Right renal cortex interstitium (tissue), 3 donors: ENCODE results near the gene STX1B. TPM values are rescaled to one million over a fixed set of nuclear protein-coding genes. Genes with fewer than 3 reads are reported as not detected.
"Not testable (repeated sequence)": the region's sequence is repeated elsewhere in the genome, so short reads cannot be mapped to it uniquely, and the experiment has no call there.

Source experiments
- DNase-seq, 3 donors: peaks; one replicate each; pipeline ENCODE4 v3.0.0-alpha.2; 2013; ENCODE audit warnings: low read depth in 3 of 3, low spot score in 2 of 3
- polyA plus RNA-seq, 3 donors: library from polyadenylated mRNA; unstranded; fragments of 120-200 nt; gene quantifications; one replicate each; pipeline ENCODE4 v1.2.1, GENCODE V29; 2013; ENCODE audit not compliant: insufficient read length in 3 of 3

The STX1B gene
- polyA plus RNA-seq = 1 to 10 TPM in 2 of 3 donors, under 1 TPM in 1; 0.89 to 1.3 (median 1.0) TPM

DNA sequence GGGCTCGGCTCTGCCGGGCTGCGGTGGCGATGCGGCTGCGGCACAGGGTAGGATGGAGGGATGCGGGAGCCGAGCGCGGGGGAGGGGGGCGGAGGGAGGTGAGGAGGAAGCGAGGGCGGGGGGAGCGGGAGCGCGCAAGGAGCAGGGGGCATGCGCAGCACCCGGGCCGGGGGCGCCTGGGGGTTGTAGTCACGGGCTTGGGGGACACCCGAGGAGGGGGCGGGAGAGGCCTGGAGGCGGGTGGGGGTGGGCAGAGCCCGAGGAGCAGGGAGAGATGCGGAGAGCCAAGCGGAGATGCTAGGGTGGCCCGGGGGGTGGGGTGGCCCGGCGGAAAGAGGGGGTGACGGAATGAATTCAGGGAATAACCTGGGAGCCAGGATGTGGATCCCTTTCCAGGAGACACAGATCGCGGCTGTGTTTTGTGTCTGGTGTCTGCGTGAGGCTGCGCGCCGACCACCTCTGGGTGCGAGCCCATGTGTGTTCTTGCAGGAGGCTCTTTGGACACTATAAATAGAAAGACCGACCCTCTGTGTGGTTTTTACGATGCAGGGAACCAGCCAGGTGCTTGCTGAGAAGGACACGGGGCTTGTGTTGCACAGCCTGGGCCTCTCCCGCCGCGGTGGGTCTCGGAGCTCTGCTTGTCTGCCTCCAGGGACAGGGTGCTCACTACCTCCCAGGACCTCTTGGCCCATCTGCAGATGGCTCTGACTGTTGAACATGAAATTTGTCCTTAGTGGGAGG is at the start of gene STX1B:
STX1B (minus strand) TSS at position 54 of the 741 bp plus-strand sequence. CDS start 242 bp downstream, outside the sequence.
- peak in 1 of 3 donors; percentile 35 for DNase-seq

DNA sequence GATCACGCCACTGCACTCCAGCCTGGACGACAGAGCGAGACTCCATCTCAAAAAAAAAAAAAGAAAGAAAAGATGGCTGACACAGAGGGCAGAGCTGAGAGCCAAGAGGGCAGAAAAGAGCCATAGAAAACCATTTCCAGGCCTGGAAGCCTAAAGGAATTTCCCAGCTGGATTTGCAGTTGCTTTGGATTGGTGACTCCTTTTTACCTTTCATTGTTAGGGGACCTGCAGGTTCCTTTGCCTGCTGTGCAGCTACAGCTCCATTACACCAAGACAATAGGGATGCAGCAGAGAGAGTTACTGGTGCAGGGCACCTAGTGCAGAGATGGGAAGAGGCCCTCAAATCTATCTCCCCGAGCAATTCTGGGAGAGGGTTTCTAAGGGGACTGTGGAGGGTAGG is 45.2 kb upstream of the STX1B start:
- no peak for DNase-seq

DNA sequence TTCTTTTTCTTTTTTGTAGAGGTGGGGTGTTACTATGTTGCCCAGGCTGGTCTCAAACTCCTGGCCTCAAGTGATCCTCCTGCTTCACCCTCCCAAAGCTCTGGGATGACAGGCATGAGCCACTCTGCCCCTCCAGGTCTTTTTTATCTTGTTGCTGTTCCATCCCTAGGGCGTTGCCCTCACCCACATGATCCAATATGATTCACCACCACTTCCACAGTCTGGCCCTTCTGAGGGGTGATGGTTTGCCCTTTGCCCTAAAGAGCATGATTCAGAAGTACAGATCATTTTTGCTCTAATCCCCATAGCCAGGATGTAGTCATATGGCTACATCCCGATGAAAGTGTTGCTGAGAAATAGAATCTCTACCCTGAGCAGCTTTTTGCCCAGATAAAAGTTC is 41.7 kb upstream of the STX1B start:
- no peak for DNase-seq

DNA sequence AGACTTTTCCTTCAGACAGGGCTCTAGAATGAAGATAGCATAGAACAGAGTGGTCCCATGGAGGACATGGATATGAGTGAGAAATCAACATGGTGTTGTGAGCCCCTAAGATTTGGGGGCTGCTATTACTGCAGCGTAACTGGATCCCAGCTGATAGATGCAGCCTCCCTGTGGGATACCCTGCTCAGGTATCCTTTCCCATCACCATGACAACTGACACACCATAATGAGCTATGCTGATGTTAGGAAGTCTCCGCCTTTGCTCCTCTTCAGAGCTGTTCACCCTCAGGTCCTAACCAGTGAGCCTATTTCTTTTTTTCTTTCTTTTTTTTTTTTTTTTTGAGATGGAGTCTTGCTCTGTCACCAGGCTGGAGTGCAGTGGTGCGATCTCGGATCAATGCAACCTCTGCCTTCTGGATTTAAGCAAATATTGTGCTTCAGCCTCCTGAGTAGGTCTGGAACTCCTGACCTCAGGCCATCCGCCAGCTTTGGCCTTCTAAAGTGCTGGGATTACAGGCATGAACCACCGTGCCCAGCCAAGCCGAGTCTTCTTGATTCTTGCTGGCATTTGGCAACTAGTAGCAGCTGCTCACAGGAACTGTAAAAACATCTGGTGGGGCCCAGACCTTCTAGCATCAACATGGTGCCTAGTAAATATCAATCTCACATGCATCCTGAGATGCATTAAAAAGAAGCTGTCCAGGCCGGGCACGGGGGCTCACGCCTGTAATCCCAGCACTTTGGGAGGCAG is 40.0 kb upstream of the STX1B start:
- DNase-seq = no peak

DNA sequence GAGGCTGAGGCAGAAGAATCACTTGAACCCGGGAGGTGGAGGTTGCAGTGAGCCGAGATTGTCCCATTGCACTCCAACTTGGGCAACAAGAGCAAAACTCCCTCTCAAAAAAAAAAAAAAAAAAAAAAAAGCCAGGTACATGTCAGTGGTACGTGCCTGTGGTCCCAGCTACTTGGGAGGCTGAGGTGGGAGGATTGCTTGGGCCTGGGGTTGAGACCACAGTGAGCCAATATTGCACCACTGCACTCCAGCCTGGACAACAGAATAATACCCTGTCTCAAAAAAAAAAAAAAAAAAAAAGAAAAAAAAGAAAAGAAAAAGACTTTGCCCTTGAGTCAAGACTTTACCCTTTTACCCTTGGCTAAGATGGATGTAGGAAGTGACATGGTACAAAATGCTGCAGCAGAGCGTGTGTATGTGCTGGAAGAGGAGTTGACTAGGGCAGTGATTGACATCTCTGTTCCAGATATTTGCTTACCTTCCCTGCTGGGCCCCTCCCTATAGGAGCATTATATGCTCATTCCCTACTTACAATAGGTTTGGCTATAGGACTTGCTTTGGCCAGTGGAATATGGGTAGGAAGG is 33.6 kb upstream of the STX1B start:
- DNase-seq = no peak

DNA sequence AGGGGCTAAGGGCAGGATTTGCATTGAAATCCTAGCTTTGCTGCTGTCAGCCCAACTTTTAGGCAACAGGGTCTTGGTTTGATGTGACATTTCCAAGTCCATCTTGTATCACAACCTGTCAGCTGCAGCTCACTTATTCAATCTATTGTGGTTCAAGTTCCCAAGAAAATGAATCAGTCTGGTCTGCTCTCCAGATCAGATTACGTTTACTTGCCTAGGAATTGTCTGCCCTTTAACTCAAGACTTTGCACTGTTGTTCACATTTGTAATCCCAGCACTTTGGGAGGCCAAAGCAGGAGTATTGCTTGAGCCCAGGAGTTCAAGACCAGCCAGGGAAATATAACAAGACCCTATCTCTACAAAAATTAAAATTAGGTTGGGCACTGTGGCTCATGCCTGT is 32.9 kb upstream of the STX1B start:
- no peak for DNase-seq

DNA sequence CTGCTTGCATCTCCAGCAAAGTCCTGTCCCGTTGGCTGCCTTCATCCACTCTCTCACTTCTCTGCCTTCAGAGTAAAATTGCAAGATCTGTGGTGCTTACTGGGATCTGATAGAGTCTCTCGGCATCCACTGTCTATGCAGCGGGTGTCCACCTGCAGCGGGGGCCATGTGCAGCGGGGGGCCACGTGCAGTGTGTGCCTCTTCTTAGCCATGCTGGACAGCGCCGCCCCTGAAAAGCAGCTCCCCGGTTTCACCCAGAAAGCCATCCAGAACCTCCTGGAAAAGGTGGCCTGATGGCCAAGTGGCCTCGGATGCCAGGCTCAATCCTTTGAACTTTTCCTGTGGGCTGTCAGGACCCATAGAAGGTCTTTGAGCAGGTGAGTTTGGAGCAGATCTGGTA is 32.4 kb upstream of the STX1B start:
- DNase-seq = no peak

DNA sequence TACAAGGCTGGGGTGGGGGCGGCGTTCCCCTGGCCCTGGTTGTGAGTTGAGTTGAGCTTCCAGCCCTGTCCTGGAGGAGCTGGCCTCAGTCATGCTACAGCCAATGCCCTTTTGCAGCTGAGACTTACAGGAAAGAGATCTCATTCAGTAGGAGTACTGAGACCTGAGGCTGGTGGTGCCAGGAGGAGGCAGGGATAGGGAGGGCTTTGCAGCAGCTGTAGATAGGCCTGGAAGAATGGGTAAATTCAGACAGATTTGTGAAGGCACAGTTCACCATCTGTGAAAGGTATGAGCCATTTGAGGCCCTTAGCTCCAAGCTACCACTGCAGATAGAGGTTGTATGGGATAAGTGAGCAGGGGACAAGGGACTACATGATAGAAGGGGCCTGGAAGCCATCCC is 28.6 kb upstream of the STX1B start:
- DNase-seq = no peak

DNA sequence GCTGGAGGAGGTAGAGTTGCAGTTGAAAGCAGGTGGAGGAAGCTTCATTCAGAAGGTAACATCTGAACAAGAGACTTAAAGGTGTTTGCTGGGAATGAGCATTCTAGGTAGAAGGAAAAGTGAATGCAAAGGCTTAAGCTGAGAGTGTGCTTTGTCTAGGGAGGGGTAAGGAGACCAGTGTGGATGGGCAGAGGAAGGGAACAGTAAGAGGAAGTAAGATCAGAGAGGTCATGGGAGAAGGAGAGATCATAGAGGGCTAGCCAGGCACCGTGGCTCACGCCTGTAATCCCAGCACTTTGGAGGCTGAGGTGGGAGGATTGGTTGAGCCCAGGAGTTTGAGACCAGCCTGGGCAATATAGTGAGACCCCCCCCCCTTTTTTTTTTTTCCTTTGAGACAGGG is 26.3 kb upstream of the STX1B start:
- no peak for DNase-seq

DNA sequence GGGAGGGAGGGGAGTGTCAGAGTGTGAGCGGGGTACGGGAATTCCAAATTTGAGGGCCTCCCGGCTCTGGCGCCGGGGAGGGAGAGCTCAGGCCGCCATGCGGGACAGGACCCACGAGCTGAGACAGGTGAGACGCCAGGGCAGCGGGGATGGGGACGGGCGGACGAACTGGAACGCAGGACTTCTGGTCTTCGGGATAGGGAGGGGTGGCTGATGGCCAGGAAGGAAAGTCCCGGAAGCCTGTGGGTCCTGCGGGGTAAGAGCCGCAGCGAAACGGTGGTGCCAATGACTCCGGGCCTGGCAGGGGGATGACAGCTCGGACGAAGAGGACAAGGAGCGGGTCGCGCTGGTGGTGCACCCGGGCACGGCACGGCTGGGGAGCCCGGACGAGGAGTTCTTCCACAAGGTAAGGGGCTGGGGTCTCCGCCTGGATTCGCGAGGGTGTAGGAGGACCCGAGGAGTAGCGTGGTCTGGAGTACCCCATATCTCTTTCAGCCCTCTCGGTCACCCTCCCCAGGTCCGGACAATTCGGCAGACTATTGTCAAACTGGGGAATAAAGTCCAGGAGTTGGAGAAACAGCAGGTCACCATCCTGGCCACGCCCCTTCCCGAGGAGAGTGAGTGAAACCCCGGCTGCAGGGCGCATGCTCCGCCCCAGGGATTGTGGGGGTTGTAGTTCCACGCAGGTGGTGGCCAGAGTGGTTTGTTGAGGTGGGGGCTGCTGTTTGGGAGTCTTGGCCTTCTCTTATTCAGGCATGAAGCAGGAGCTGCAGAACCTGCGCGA is 23.5 kb upstream of the STX1B start:
- peak in 2 of 3 donors; percentile 66 to 73 for DNase-seq

DNA sequence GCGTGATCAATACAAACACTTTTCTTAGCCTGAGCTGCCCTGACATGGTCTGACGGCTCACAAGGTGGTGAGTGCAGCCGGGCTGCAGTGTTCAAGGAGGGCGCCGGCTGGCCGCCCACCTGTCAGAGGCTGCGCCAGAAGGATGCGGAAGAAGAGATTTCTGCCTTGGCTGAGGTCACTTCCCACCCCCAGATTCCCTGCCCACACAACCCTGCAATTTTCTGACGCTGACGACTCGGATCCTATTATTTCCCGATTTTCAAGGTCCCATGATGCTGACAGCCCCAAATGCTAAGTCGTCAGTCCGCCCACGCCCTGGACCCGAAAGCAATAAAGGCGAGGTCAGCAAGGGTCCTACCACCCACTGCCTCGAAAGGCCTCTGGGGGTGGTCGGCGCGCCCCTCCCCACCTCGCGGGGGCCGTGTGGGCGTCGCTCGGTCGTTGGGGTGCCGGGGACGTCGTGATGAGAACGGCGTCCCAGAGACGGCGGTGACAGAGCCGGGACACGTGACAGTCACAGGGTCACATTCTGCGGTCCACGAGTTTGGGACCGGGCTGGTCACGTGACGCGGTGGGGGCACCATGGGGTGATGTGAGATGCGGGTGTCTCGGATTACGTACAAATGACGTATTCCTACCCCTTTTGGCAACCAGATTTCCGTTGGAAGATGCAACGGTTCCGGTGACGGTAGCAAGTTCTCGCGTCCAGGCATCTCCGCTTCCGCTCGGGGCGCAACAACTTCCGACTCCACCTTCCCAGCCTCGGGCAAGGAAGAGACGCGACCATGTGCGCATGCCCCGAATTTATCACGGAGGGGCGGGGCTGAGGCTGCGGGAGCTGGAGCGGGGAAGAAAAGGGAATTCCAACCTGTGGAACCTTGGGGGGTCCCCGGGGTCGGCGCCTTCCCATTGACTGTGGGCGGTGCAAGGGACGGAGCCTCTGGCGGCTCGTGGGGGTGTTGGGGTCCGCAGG is 22.6 kb upstream of the STX1B start, which contains the start of gene STX4:
STX4 (plus strand) TSS at position 823 of the 973 bp plus-strand sequence. CDS start 248 bp downstream, outside the sequence.
- peak; percentile 93 to 96 (median 95) for DNase-seq

DNA sequence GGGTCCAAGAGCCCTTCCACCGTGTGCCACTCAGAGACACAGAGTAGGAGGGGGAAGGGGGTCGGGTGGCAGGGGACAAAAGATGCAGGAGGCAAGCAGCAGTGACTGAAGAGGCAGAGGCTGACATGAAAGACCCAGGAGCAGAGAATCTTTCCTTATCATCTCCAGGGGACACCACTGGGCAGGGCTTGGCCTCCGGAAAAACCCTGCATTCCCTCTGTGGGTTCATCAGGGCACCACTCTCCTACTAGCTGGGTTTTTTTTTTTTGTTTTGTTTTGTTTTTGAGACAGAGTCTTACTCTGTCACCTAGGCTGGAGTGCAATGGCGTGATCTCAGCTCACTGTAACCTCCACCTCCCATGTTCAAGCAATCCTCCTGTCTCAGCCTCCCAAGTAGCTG is 20.8 kb upstream of the STX1B start:
- DNase-seq = no peak

DNA sequence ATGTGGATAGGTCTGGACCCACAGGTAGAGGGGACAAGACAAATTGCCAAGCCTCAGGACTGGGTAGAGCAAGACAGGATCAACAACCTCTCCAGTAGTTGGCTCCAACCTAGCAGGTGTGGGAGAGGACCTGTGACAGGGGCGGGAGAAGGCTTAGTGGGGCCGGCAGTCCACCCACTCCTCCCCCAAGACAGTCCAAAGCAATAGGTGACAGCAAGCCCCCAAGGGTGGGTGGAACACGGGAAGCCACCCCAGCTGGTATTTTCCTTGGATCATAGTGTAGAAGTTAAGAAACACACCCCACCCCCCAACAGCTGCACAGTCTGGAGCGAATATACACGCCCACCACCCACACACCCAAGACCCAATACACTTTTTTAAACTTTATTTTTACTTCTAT is 18.8 kb upstream of the STX1B start:
- no peak for DNase-seq

DNA sequence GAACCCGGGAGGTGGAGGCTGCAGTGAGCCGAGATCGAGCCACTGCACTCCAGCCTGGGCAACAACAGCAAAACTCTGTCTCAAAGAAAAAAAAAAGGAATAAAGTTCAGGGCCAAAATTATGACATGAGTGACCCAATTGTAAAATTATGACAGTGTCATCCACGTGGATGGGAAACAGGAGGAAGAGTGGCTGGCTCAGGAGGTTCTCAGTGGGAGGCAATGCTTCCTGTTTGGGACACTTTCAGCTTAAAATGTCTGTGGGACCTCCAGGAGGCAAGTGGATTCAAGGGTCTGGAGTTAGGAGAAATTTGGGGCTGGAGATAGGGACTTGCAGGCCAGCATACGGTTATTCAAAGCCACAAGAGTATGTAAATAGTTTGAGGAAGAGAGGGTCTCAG is 14.9 kb upstream of the STX1B start:
- no peak for DNase-seq

DNA sequence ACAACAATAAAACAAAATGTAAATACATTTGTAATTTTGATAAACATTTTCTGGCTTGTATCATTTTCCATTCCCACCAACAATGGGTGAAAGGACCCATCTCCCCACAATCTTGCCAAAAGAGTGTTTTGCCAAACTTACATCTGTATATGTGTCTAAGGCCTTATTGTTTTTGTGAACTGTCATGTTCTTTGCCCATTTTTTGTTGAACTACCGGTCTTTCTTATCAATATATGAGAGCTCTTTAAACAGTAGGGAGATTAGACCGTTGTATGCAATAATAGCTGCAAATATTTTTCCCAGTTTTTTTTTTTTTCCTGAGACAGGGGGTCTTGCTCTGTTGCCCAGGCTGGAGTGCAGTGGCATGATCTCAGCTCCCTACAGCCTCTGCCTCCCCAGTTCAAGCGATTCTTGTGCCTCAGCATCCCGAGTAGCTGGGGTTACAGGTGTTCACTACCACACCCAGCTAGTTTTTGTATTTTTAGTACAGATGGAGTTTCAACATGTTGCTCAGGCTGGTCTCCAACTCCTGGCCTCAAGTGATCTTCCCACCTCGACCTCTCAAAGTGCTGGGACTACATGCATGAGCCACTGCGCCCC is 13.3 kb upstream of the STX1B start:
- no peak for DNase-seq

DNA sequence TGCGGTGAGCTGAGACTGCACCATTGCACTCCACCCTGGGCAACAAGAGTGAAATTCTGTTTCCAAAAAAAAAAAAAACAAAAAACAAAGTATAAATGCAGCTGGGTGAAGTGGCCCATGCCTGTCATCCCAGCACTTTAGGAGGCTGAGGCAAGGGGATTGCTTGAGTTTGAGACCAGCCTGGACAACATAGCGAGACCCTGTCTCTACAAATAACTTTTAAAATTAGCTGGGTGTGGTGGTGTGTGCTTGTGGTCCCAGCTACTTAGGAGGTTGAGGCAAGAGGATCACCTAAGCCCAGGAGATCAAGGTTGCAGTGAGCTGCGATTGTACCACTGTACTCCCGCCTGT is 12.8 kb upstream of the STX1B start:
- DNase-seq = no peak

DNA sequence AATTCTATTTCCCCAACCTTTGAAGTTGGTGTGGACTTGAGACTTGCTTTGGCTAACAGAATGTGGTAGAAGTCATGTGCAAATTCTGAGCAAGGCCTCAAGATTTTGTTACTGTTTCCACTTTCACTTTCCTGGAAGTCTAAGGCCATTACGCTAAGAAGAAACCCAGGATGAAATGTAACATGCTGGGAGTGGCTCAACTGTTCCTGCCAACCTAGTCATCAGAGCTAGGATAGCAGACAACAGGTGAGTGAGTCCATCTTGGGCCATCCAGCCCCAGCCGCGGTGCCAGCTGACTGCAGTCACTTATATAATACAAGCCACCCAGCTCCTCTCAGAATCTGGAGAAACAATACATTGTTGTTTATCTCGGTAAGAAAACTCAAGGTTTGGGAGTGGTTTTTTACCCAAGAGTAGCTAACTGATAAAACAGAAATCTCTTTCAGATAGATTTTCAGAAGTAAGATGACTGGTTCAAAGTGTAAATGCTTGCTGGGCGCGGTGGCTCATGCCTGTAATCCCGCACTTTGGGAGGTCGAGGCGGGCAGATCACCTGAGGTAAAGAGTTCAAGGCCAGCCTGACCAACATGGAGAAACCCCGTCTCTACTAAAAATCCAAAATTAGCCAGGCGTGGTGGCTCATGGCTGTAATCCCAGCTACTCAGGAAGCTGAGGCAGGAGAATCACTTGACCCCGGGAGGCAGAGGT is 12.3 kb upstream of the STX1B start:
- no peak for DNase-seq

DNA sequence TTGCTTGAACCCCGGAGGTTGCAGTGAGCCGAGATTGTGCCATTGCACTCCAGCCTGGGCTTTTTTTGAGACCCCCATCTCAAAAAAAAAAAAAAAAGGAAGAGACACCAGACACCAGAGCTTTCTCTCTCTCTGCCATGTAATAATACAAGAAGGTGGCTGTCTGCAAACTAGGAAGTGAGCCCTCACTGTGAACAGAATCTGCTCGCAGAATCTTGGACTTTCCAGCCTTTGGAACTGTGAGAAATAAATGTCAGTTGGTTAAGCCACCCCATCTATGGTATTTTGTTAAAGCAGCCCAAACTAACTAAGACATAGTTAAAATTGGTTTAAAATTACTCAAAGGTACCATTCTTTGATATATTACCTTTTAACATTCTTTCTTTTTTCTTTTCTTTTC is 10.1 kb upstream of the STX1B start:
- no peak for DNase-seq

DNA sequence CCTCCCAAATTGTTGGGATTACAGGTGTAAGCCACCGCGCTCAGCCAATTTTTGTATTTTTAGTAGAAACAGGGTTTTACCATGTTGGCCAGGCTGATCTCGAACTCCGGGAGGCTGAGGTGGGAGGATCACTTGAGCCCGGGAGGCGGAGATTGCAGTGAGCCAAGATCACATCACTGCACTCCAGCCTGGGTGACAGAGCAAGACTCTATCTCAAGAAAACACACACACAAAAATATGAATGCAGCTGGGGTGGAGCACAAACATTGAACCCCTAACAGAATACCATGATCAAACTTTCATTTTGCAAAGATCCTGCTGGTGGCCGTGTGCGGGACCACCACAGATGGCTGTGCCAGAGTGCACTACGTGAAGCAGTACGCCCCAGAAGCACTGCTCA is 7.3 kb upstream of the STX1B start:
- not testable (repeated sequence) for DNase-seq
